Stomach smooth muscle (tissue), 2 donors: ENCODE data around the gene CARM1.
A peak's percentile ranks its signal among the peaks of the same experiment; 100 is the strongest.

Source experiments
- H3K27ac ChIP-seq: one replicate; pipeline ENCODE4 v1.7.0; 2013; ENCODE audit warnings: mild to moderate bottlenecking, low read length, inconsistent platforms
- H3K27me3 ChIP-seq, 2 donors: one replicate each; pipeline ENCODE4 v1.7.0; 2013; ENCODE audit warnings: low read length in 2 of 2; ENCODE audit not compliant: insufficient read depth in 2 of 2, control insufficient read depth in 1 of 2
- H3K36me3 ChIP-seq, 2 donors: one replicate each; pipeline ENCODE4 v1.7.0; 2013; ENCODE audit warnings: low read length in 2 of 2; ENCODE audit not compliant: control insufficient read depth in 2 of 2, insufficient read depth in 2 of 2
- H3K4me1 ChIP-seq: one replicate; pipeline ENCODE4 v1.7.0; 2013; ENCODE audit warnings: low read length; ENCODE audit not compliant: control insufficient read depth, insufficient read depth
- H3K4me3 ChIP-seq, 2 donors: one replicate each; pipeline ENCODE4 v1.7.0; 2013; ENCODE audit warnings: low read length in 2 of 2
- H3K9ac ChIP-seq, 2 donors: one replicate each; pipeline ENCODE4 v1.7.0; 2013; ENCODE audit warnings: low read length in 2 of 2, mild to moderate bottlenecking in 1 of 2
- H3K9me3 ChIP-seq, 2 donors: one replicate each; pipeline ENCODE4 v1.7.0; 2013; ENCODE audit warnings: low read length in 2 of 2; ENCODE audit not compliant: control insufficient read depth in 2 of 2
- donor health status: healthy.
- donor health status: Pancreatic carcinoma.

CARM1 gene

GRCh38 chr19:10892256-10892655 is 20.9 kb downstream of the CARM1 start:
- no peaks in the 10 kb centered on the region for H3K27me3 ChIP-seq
- no peaks in the 10 kb centered on the region for H3K36me3 ChIP-seq
- H3K4me3 ChIP-seq: no peak overlapping the region
- H3K4me1 ChIP-seq: peaks cover 38% of the 10 kb centered on the region
- H3K9ac ChIP-seq: no peak overlapping the region
- no peak overlapping the region for H3K27ac ChIP-seq
- H3K9me3 ChIP-seq: no peaks in the 10 kb centered on the region

- Histone ChIP-seq H3K27ac (no peak overlapping the region), H3K36me3 (no peaks in the 10 kb centered on the region), H3K4me1 (peaks cover 39% of the 10 kb centered on the region), H3K27me3 (no peaks in the 10 kb centered on the region), H3K9ac (no peak overlapping the region), H3K9me3 (no peaks in the 10 kb centered on the region), H3K4me3 (no peak overlapping the region)
Measured at GRCh38 chr19:10894911-10895213, 23.5 kb downstream of the CARM1 start.

- no peak overlapping the region for H3K27ac ChIP-seq
- no peak overlapping the region for H3K4me3 ChIP-seq
- peaks cover 42% of the 10 kb centered on the region for H3K4me1 ChIP-seq
Measured at GRCh38 chr19:10895363-10895762, 24.0 kb downstream of the CARM1 start.

GRCh38 chr19:10895920-10896319 is 24.6 kb downstream of the CARM1 start:
- no peaks in the 10 kb centered on the region for H3K9me3 ChIP-seq
- peaks cover 40% of the 10 kb centered on the region for H3K4me1 ChIP-seq
- no peak overlapping the region for H3K9ac ChIP-seq
- no peaks in the 10 kb centered on the region for H3K36me3 ChIP-seq
- H3K27me3 ChIP-seq: no peaks in the 10 kb centered on the region
- no peak overlapping the region for H3K27ac ChIP-seq
- no peak overlapping the region for H3K4me3 ChIP-seq

More at GRCh38 chr19:10895363-10895762, 24.0 kb downstream of the CARM1 start:
- Histone ChIP-seq H3K9ac (no peak overlapping the region), H3K9me3 (no peaks in the 10 kb centered on the region), H3K36me3 (no peaks in the 10 kb centered on the region), H3K27me3 (no peaks in the 10 kb centered on the region)

DNA sequence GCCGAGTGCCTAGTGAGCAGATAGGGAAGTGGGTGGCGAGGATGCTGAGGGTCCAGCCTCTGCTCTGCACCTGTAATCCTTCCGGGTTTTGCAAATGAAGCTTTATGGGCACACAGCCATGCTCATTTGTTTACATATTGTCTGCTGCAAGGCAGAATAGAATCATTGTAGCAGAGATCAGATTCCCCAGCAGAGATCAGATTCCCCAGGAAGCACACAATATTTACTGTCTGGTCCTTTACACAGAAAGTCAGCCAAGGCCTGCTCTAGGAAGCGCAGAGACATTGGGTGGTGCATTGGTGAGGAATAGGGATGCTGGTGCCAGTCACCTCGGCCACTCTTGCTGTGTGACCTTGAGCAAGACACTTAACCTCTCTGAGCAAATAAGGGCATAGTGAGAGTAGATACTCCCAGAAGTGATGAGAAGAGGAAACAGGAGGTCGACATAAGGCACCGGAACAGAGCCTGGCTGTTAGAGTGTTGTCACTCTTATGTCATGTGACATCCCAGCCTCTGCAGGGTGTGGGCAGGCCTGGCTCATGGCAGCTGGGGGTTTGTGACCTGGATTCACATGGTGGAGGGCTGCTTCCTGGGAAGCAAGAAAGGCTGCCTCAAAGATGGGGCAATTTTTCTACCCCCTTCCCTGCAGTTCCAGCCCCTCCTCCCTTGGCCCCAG is 25.6 kb downstream of the CARM1 start:
- H3K9me3 ChIP-seq: no peaks in the 10 kb centered on the region
- H3K27me3 ChIP-seq: no peaks in the 10 kb centered on the region
- no peaks in the 10 kb centered on the region for H3K36me3 ChIP-seq
- peak overlapping the region in 1 of 2 donors; percentile 22 for H3K9ac ChIP-seq
- no peak overlapping the region for H3K27ac ChIP-seq
- H3K4me1 ChIP-seq: peaks cover 32% of the 10 kb centered on the region
- H3K4me3 ChIP-seq: no peak overlapping the region

DNA sequence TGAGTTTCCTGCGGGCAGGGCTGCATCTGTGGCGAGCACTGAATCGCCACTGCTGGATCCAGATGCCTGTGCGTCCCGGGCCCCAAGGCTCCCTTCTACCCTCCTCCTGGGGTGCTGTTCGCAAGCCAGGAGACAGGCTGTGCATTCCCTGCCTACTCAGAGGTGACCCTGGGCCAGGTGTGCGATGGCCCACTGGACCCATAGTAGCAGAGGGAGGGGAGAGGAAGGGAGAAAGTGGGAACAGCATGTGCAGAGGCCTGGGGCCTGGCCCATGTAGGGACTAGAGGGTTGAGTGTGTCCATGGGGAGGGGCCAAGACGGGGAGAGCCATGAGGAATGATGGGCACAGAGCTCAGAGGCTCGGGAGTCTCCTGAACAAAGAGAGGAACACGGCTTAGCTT is 27.3 kb downstream of the CARM1 start:
- H3K9ac ChIP-seq: peak overlapping the region in 1 of 2 donors; percentile 38
- H3K4me1 ChIP-seq: peaks cover 32% of the 10 kb centered on the region
- no peaks in the 10 kb centered on the region for H3K36me3 ChIP-seq
- no peak overlapping the region for H3K4me3 ChIP-seq
- H3K27ac ChIP-seq: no peak overlapping the region
- H3K27me3 ChIP-seq: no peaks in the 10 kb centered on the region
- H3K9me3 ChIP-seq: no peaks in the 10 kb centered on the region

GRCh38 chr19:10899151-10899653 is 27.8 kb downstream of the CARM1 start:
- peak overlapping the region; percentile 41 for H3K27ac ChIP-seq
- no peaks in the 10 kb centered on the region for H3K36me3 ChIP-seq
- H3K9me3 ChIP-seq: no peaks in the 10 kb centered on the region
- H3K27me3 ChIP-seq: no peaks in the 10 kb centered on the region
- H3K4me3 ChIP-seq: peak overlapping the region in 1 of 2 donors; percentile 29
- H3K9ac ChIP-seq: peak overlapping the region in 1 of 2 donors; percentile 27
- peaks cover 32% of the 10 kb centered on the region for H3K4me1 ChIP-seq

GRCh38 chr19:10907925-10908324 is 36.6 kb downstream of the CARM1 start:
- Histone ChIP-seq H3K4me3 (no peak overlapping the region), H3K27ac (no peak overlapping the region), H3K27me3 (no peaks in the 10 kb centered on the region), H3K9me3 (no peaks in the 10 kb centered on the region), H3K9ac (no peak overlapping the region), H3K4me1 (no peaks in the 10 kb centered on the region), H3K36me3 (peaks cover 32 to 39% of the 10 kb centered on the region in 2 donors)

DNA sequence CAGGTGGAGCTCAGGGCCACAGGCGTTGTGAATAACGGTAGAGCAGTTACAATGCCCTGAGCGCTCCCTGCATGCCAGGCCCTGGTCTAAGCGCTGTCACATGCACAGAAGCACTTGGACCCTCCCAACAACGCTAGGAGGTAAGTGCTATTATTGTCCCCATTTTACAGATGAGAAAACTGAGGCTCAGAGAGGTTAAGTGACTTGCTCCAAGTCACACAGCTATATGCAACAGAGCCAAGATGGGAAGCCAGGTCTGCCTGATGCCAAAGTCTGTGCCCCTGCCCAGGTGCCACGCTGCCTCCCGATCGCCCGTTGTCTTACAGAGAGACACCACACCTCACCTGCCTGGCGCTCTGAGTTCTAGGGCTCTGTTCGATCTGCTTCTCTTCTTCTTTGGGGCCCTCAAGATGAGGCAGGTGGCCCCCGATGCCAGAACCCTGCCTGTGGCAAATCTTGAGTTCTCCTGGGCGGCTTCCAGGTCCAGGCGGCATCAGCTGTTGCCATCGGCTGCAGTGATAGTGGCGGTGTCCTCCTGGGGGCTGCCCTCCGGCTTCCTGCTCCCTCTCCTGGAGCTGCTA is 37.1 kb downstream of the CARM1 start:
- Histone ChIP-seq H3K27me3 (no peaks in the 10 kb centered on the region), H3K9me3 (no peaks in the 10 kb centered on the region), H3K4me3 (no peak overlapping the region), H3K27ac (no peak overlapping the region), H3K9ac (no peak overlapping the region), H3K4me1 (no peaks in the 10 kb centered on the region), H3K36me3 (peaks cover 32 to 39% of the 10 kb centered on the region in 2 donors)

- Histone ChIP-seq H3K36me3 (peaks cover 43 to 47% of the 10 kb centered on the region in 2 donors), H3K4me1 (peaks cover 2% of the 10 kb centered on the region), H3K9me3 (no peaks in the 10 kb centered on the region), H3K27me3 (no peaks in the 10 kb centered on the region), H3K9ac (no peak overlapping the region), H3K4me3 (no peak overlapping the region), H3K27ac (no peak overlapping the region)
Measured at GRCh38 chr19:10911579-10912363, 40.4 kb downstream of the CARM1 start.
